ENCODE results near the gene CPEB2. TPM values are rescaled to one million over a fixed set of nuclear protein-coding genes. Genes with fewer than 3 reads are reported as not detected.

Gene CPEB2
- total and polyA plus RNA-seq, 5 donors = 5.3 to 18.3 (median 13.2) TPM

DNA sequence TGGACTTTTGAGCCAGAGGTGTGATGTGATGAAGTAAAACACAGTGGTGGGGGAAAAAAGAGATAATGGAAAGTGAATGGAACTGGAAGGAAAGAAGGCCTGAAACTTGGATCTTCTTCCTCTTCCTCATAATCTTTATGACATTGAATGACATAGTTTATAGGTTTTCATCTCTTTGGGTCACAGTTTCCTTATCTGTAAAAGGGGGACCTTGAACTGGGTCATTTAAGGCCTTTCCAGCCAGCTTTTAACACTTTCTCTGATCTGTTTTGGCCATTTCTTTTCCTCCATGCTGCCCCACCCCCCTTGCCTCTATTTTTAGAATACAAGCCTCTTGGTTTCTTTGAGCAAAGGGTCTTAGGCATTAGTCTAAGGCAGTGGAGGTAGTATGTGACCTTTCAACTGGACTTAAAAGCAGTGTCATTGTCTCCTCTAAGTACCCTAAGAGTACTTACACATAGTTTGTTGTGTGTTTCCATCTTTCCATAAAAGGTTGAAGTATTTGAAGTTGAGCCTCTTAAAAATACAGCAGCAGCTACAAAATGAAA is 7.8 kb downstream of the CPEB2 start:
- Histone ChIP-seq H3K27ac (ENCODE audit: low read length) (no peak overlapping the region), H3K4me3 (ENCODE audit: low read length) (no peak overlapping the region), H3K4me1 (ENCODE audit: control insufficient read depth, insufficient read depth, low read length) (peaks cover 3% of the 10 kb centered on the region), H3K27me3 (ENCODE audit: control insufficient read depth, insufficient read depth) (no peaks in the 10 kb centered on the region), H3K9me3 (ENCODE audit: control insufficient read depth, low read length) (no peaks in the 10 kb centered on the region)
- no peak for ATAC-seq
- DNase-seq = no peak
- intact Hi-C loops (cut with DNase I) = no loop called here

DNA sequence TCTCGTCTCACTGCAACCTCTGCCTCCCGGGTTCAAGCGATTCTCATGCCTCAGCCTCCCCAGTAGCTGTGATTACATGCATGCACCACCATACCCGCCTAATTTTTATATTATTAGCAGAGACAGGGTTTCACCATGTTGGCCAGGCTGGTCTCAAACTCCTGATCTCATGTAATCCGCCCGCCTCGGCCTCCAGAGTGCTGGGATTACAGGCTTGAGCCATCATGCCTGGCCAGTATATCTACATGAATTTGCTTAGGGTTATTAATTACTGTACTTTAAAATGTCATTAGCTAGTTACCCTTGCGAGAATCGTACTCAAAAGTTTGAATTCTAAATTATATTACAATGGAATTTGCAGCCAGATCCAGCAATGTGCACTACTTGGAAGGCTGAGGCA is 8.9 kb downstream of the CPEB2 start:
- ATAC-seq (no peak), DNase-seq (no peak)
- intact Hi-C loops (cut with DNase I) = no loop called here
- Histone ChIP-seq H3K4me1 (ENCODE audit: control insufficient read depth, insufficient read depth, low read length) (peaks cover 3% of the 10 kb centered on the region), H3K27ac (ENCODE audit: low read length) (no peak overlapping the region), H3K4me3 (ENCODE audit: low read length) (no peak overlapping the region), H3K9me3 (ENCODE audit: control insufficient read depth, low read length) (no peaks in the 10 kb centered on the region), H3K27me3 (ENCODE audit: control insufficient read depth, insufficient read depth) (no peaks in the 10 kb centered on the region)
- WGBS = 98% methylated on average over 9 of the region's 9 CpGs

DNA sequence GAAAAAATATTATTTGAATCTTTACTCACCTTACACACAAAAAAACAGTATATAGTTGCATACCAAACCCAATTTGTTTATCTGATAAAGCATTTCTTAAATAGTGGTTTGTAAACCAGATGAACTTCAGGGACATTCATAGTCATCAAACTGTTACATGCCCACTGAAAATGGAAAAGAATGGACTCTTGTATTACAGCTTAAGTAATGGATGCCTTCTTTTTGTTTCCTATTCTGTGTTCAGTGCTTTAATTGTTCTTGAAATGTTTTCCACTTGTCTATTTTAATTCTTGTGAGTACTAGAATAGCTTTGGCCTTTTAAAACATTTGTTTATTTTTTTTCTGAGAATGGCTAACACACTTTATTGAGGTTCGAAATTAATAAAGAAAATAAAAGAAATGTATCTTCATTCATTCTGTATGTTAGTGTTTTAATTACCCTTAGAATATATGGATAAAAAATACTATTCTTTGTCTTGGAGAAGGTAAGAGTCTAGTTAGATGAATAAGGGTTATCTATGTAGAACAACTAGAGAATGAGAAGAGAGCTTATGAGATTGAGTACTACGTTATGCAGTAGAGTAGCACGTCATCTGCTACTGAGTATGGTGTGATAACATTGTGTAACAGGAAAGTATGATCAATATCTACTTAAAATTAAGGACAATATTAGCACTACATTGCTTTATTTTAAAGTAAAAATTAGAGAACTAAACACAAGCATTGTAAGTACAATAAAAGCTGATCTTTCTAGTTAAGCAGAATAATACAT is 9.9 kb downstream of the CPEB2 start:
- WGBS = 72% methylated on average over 3 of the region's 3 CpGs
- intact Hi-C loops (cut with DNase I) = no loop called here
- H3K27me3 ChIP-seq (ENCODE audit: control insufficient read depth, insufficient read depth) = no peaks in the 10 kb centered on the region
- peaks cover 3% of the 10 kb centered on the region for H3K4me1 ChIP-seq (ENCODE audit: control insufficient read depth, insufficient read depth, low read length)
- no peak overlapping the region for H3K27ac ChIP-seq (ENCODE audit: low read length)
- no peaks in the 10 kb centered on the region for H3K9me3 ChIP-seq (ENCODE audit: control insufficient read depth, low read length)
- DNase-seq (no peak), ATAC-seq (no peak)
- H3K4me3 ChIP-seq (ENCODE audit: low read length) = no peak overlapping the region

DNA sequence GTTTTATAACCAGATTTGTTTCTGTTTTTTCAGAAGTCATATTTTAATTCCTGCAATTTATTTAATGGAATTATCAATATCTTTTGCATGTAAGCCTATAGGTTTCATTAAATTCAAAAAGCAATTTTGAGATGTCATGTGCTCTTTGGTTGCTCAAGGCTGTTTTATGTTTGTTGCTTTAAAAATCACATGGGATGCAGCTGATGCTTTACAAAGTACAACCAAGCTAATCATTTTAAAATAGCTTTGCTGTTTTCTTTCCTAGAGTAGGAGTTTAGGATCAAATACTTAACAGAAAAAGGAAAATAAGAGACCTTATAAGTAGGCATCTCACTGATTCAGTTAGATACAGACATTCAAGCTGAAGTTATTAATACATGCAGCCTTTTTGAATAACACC is 11.3 kb downstream of the CPEB2 start:
- H3K4me1 ChIP-seq (ENCODE audit: control insufficient read depth, insufficient read depth, low read length) = peaks cover 3% of the 10 kb centered on the region
- intact Hi-C loops (cut with DNase I) = no loop called here
- no peaks in the 10 kb centered on the region for H3K27me3 ChIP-seq (ENCODE audit: control insufficient read depth, insufficient read depth)
- no peak overlapping the region for H3K4me3 ChIP-seq (ENCODE audit: low read length)
- DNase-seq = no peak
- no peak for ATAC-seq
- H3K9me3 ChIP-seq (ENCODE audit: control insufficient read depth, low read length) = no peaks in the 10 kb centered on the region
- no peak overlapping the region for H3K27ac ChIP-seq (ENCODE audit: low read length)

DNA sequence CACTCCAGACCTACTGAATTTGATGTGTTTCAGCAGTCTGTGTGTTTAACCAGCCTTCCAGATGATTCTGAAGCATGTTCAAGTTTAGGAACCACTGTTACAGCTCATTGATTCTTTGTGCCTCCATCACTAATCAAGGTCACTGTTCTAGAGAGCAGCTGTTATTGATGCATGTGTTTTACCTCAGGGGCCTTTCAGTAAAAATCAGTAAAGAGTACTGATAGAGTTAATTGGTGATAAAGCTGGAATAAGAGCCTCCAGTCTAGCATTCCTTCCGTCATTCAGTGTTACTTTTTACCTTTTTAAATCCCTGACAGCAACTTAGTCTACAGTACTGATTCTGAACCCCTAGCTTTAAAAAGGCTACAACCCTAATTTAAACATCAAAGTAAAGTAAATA is 12.9 kb downstream of the CPEB2 start:
- peaks cover 2% of the 10 kb centered on the region for H3K4me1 ChIP-seq (ENCODE audit: control insufficient read depth, insufficient read depth, low read length)
- no peak overlapping the region for H3K27ac ChIP-seq (ENCODE audit: low read length)

DNA sequence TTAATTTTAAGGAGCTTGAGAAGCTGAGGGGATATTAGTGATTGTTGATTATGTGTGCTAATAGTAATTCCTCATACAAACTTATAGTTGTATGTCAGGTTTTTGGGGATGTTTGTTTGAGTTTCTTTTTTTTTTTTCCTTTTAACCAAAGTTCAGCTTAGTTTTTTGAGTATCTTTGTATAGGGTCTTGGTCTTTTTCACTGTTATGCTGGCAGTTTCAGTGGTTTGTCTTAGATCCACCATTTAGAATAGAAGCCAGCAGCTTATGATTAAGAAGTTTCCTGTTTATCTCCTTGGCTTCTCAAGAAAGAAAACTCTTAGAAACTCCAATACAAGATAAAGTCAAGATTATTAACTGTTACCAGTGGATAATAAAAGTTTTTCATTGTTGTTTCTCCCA is 16.1 kb downstream of the CPEB2 start:
- H3K27me3 ChIP-seq (ENCODE audit: control insufficient read depth, insufficient read depth) = no peaks in the 10 kb centered on the region
- ATAC-seq (no peak), DNase-seq (no peak)
- no peak overlapping the region for H3K4me3 ChIP-seq (ENCODE audit: low read length)
- no peaks in the 10 kb centered on the region for H3K9me3 ChIP-seq (ENCODE audit: control insufficient read depth, low read length)
- intact Hi-C loops (cut with DNase I) = no loop called here
- H3K27ac ChIP-seq (ENCODE audit: low read length) = no peak overlapping the region
- no peaks in the 10 kb centered on the region for H3K4me1 ChIP-seq (ENCODE audit: control insufficient read depth, insufficient read depth, low read length)

More for the DNA sequence above, 12.9 kb downstream of the CPEB2 start:
- DNase-seq (no peak), ATAC-seq (no peak)
- WGBS = 73% methylated on average over 1 of the region's 1 CpG
- intact Hi-C loops (cut with DNase I) = no loop called here
- Histone ChIP-seq H3K27me3 (ENCODE audit: control insufficient read depth, insufficient read depth) (no peaks in the 10 kb centered on the region), H3K4me3 (ENCODE audit: low read length) (no peak overlapping the region), H3K9me3 (ENCODE audit: control insufficient read depth, low read length) (no peaks in the 10 kb centered on the region)

DNA sequence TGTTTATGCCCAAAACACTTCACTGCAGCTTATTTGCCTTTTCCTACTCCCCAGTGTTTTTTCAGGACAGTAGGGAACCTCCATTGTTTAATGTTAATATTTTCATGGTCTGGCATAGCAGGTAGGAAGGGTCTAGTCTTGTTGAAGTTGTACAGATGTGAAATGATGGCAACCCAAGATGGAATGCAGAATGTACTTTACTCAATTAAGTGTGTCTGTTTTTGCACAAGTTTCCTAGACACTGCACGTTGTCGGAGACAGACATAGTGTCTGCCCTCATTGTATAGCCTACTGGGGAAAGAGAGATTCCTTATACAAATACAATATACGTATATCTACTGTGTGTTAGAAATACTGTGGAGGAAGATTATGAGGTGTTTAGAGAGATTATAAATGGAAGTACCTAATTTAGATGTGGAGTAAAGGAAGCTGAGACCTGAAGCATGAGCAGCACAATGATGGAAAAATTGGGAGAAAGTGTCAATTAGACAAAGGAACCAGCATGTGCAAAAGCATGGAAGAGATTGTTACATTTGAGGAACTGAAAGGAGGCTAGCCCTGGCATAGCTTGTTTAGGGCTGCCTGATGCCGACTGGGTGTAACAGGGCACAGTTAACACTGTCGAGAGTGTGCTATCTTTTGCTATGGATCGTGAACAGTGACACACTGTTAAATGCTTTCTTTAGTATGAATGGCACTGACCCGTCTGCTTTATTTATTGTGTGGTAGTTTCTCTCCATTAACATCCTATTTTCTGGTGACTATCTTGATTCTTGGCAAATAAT is 18.4 kb downstream of the CPEB2 start:
- intact Hi-C loops (cut with DNase I) = no loop called here
- Histone ChIP-seq H3K4me3 (ENCODE audit: low read length) (no peak overlapping the region), H3K4me1 (ENCODE audit: control insufficient read depth, insufficient read depth, low read length) (no peaks in the 10 kb centered on the region), H3K9me3 (ENCODE audit: control insufficient read depth, low read length) (no peaks in the 10 kb centered on the region), H3K27me3 (ENCODE audit: control insufficient read depth, insufficient read depth) (no peaks in the 10 kb centered on the region), H3K27ac (ENCODE audit: low read length) (no peak overlapping the region)
- ATAC-seq (peak; percentile 45 to 54), DNase-seq (no peak)
- 67% methylated on average over 7 of the region's 7 CpGs for whole genome bisulfite sequencing

DNA sequence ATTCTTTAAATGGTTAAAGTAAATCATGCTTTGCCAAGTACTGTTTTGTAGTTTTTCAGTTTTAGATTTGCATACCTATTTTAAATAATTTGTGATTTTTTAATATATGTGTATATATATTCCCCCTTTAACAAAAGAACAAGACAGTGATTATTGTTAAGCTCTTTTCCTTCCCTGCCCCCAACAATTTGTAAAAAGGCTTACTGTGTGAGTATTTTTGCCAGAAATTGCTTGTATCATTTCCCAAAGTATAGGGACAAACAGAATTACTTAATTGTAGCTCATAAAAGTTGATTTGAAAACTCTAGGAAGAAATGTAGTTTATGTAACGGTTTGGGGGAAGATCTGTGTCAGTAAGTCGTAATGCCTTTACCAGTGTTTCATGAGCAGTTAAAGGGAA is 19.0 kb downstream of the CPEB2 start:
- Histone ChIP-seq H3K4me1 (ENCODE audit: control insufficient read depth, insufficient read depth, low read length) (no peaks in the 10 kb centered on the region), H3K27ac (ENCODE audit: low read length) (no peak overlapping the region), H3K4me3 (ENCODE audit: low read length) (no peak overlapping the region), H3K27me3 (ENCODE audit: control insufficient read depth, insufficient read depth) (no peaks in the 10 kb centered on the region), H3K9me3 (ENCODE audit: control insufficient read depth, low read length) (no peaks in the 10 kb centered on the region)
- DNase-seq (no peak), ATAC-seq (no peak)
- intact Hi-C loops (cut with DNase I) = no loop called here
- 30% methylated on average over 2 of the region's 2 CpGs for WGBS

DNA sequence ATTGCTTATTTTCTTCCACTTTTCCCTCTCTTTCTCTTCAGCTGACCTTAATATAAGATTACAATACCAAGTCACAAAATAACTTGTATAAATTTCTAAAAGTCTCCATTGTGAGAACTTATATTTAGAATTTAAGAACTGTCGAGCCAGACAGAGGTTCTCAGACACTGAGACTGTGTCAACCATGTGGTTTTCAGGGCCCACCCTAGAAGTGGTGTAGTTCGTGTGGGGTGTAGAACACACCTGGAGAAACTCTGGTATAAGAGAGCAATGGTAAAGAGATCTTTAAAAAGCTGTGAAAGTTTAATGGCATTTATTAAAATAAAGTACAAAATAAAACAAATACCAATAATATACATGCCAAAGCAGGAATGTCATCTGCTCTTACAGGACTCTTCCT is 19.7 kb downstream of the CPEB2 start:
- H3K4me1 ChIP-seq (ENCODE audit: control insufficient read depth, insufficient read depth, low read length) = no peaks in the 10 kb centered on the region
- 64% methylated on average over 2 of the region's 2 CpGs for WGBS
- ATAC-seq (no peak), DNase-seq (no peak)
- H3K27me3 ChIP-seq (ENCODE audit: control insufficient read depth, insufficient read depth) = no peaks in the 10 kb centered on the region
- intact Hi-C loops (cut with DNase I) = no loop called here
- no peak overlapping the region for H3K4me3 ChIP-seq (ENCODE audit: low read length)
- no peaks in the 10 kb centered on the region for H3K9me3 ChIP-seq (ENCODE audit: control insufficient read depth, low read length)
- no peak overlapping the region for H3K27ac ChIP-seq (ENCODE audit: low read length)

DNA sequence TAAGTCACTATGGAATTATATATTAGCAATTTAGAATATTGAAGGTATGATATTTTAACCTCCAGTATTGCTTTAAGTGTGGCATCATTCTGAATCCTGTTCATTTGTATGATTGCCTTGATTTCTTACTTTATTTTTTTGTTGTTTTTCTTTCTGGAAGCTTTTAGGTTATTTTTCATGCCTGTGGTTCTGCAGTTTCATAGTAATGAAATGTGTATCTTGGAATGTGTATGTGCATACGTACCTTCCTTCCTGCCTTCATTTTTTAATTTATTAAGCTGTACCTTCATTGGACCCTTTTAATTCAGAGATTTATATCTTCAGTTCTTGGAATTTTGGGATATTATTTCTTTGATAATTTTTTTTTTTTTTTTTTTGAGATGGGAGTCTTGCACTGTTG is 22.1 kb downstream of the CPEB2 start:
- no peaks in the 10 kb centered on the region for H3K4me1 ChIP-seq (ENCODE audit: control insufficient read depth, insufficient read depth, low read length)
- H3K9me3 ChIP-seq (ENCODE audit: control insufficient read depth, low read length) = no peaks in the 10 kb centered on the region
- no peak overlapping the region for H3K27ac ChIP-seq (ENCODE audit: low read length)
- ATAC-seq (no peak), DNase-seq (no peak)
- H3K4me3 ChIP-seq (ENCODE audit: low read length) = no peak overlapping the region
- no peaks in the 10 kb centered on the region for H3K27me3 ChIP-seq (ENCODE audit: control insufficient read depth, insufficient read depth)
- WGBS = 0% methylated on average over 1 of the region's 1 CpG
- intact Hi-C loops (cut with DNase I) = no loop called here

DNA sequence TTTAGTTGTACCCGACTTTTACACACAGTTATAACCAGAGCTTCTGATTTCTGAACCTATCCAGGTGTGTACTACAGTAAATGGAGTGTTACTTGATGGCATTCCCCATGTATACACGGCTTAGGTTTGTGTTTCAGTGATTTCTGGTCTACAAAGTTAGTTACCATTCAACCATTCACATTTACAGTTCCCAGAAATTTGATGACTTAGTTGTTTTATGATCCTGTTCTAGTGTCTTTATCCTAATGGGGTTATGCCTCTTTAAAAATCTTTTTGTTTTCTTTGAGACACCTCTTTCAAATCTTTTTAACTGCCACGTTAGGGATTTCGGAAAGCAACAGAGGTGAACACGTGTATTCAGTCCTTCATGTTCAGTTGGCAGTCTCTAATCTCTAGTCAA is 23.4 kb downstream of the CPEB2 start:
- Histone ChIP-seq H3K9me3 (ENCODE audit: control insufficient read depth, low read length) (no peaks in the 10 kb centered on the region), H3K27me3 (ENCODE audit: control insufficient read depth, insufficient read depth) (no peaks in the 10 kb centered on the region), H3K27ac (ENCODE audit: low read length) (no peak overlapping the region), H3K4me3 (ENCODE audit: low read length) (no peak overlapping the region), H3K4me1 (ENCODE audit: control insufficient read depth, insufficient read depth, low read length) (no peaks in the 10 kb centered on the region)
- 83% methylated on average over 5 of the region's 5 CpGs for WGBS
- ATAC-seq = no peak
- DNase-seq = no peak
- intact Hi-C loops (cut with DNase I) = no loop called here

All from right cardiac atrium (tissue), 5 donors.